ENCODE results near the gene GNB2. TPM values are rescaled to one million over a fixed set of nuclear protein-coding genes. Genes with fewer than 3 reads are reported as not detected.
A peak's percentile ranks its signal among the peaks of the same experiment; 100 is the strongest.

Gene GNB2
- polyA plus RNA-seq, 1 experiment, result 172 TPM

GRCh38 chr7:100627238-100627549 lies 46.3 kb upstream of the GNB2 start:
- TF ChIP-seq, protein P1, sequence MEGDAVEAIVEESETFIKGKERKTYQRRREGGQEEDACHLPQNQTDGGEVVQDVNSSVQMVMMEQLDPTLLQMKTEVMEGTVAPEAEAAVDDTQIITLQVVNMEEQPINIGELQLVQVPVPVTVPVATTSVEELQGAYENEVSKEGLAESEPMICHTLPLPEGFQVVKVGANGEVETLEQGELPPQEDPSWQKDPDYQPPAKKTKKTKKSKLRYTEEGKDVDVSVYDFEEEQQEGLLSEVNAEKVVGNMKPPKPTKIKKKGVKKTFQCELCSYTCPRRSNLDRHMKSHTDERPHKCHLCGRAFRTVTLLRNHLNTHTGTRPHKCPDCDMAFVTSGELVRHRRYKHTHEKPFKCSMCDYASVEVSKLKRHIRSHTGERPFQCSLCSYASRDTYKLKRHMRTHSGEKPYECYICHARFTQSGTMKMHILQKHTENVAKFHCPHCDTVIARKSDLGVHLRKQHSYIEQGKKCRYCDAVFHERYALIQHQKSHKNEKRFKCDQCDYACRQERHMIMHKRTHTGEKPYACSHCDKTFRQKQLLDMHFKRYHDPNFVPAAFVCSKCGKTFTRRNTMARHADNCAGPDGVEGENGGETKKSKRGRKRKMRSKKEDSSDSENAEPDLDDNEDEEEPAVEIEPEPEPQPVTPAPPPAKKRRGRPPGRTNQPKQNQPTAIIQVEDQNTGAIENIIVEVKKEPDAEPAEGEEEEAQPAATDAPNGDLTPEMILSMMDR (IDR thresholded peaks at IDR 0.05; ENCODE audit: insufficient read depth, low read depth, low read length), result no peak
- CTCF ChIA-PET, result interaction anchor here (1.1 kb wide), 1 partner anchor 65 kb away, joined by 4 read pairs; no protein-coding TSS in a partner anchor
- DNase-seq (ENCODE audit: low read depth), result no peak
- H3K27me3 ChIP-seq (ENCODE audit: control insufficient read depth, insufficient read depth, low read length), result no peaks in the 10 kb centered on the region
- no peak overlapping the region for H3K4me3 ChIP-seq (ENCODE audit: low read depth, low read length)
- POLR2A ChIA-PET, result interaction anchor here (1.0 kb wide), 1 partner anchor 15 kb away, joined by 3 read pairs; the partner anchor contains the start of gene MOSPD3
- no peaks in the 10 kb centered on the region for H3K36me3 ChIP-seq (ENCODE audit: control insufficient read depth, insufficient read depth, low read length)

DNA sequence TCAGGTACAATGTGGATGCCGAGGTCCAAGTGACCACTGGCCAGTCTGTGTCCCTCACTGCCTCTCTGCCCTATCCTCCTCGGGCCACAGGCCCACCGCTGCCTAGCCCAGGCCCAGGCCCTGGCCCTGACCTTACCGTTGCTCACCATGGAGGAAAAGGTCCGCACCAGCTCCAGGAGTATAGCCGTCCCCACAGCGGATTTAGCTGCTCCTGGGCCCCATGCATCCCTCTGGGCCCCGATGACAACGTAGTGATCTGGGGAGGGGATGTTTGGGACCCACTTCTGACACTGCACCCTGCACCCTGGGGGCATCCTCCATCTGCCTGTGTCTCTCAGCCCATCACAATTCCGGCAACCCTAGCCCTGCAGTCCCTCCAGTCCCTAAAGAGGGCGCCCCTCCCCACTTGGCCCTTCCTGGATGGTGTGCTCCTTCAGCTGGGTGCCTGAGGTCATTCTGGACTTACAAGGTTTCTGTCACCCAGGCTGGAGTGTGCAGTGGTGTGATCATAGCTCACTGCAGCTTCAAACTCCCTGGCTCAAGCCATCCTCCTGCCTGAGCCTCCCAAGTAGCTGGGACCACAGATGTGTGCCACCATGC lies 44.3 kb upstream of the GNB2 start:
- Histone ChIP-seq H3K27me3 (ENCODE audit: control insufficient read depth, insufficient read depth, low read length) (peaks cover 2% of the 10 kb centered on the region; the same call in 1 of the 2 replicates), H3K4me3 (ENCODE audit: low read depth, low read length) (no peak overlapping the region), H3K36me3 (ENCODE audit: control insufficient read depth, insufficient read depth, low read length) (no peaks in the 10 kb centered on the region)
- DNase-seq (ENCODE audit: low read depth), result no peak
- CTCF ChIA-PET, result interaction anchor here (0.6 to 1.2 kb wide), 2 partner anchors 12 to 277 kb away, joined by 3 to 4 read pairs; no protein-coding TSS in a partner anchor
- POLR2A ChIA-PET, result no interaction called here
- TF ChIP-seq, protein P1 (IDR thresholded peaks at IDR 0.05; ENCODE audit: insufficient read depth, low read depth, low read length), result peak; percentile 38

DNA sequence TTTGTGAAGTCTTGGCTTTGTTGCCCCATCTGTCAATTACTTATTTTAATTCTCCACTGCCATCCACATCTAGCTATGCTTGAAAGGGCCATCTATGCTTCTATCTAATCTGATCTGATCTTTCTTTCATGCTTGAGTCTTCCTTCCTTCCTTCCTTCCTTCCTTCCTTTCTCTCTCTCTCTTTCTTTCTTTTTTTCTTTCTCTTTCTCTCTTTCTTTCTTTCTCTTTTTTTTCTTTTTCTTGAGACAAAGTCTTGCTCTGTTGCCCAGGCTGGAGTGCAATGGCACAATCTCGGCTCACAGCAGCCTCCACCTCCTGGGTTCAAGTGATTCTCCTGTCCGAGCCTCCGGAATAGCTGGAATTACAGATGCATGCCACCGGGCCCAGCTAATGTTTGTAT lies 43.5 kb upstream of the GNB2 start:
- Histone ChIP-seq H3K36me3 (ENCODE audit: control insufficient read depth, insufficient read depth, low read length) (no peaks in the 10 kb centered on the region), H3K27me3 (ENCODE audit: control insufficient read depth, insufficient read depth, low read length) (peaks cover 2% of the 10 kb centered on the region; the same call in 1 of the 2 replicates), H3K4me3 (ENCODE audit: low read depth, low read length) (no peak overlapping the region)
- ChIA-PET POLR2A (no interaction called here), CTCF (interaction anchor here (0.6 to 1.2 kb wide), 3 partner anchors 19 to 62 kb away, joined by 3 to 4 read pairs (median 4); no protein-coding TSS in a partner anchor)
- no peak for DNase-seq (ENCODE audit: low read depth)
- TF ChIP-seq, protein P1 (IDR thresholded peaks at IDR 0.05; ENCODE audit: insufficient read depth, low read depth, low read length), result no peak

DNA sequence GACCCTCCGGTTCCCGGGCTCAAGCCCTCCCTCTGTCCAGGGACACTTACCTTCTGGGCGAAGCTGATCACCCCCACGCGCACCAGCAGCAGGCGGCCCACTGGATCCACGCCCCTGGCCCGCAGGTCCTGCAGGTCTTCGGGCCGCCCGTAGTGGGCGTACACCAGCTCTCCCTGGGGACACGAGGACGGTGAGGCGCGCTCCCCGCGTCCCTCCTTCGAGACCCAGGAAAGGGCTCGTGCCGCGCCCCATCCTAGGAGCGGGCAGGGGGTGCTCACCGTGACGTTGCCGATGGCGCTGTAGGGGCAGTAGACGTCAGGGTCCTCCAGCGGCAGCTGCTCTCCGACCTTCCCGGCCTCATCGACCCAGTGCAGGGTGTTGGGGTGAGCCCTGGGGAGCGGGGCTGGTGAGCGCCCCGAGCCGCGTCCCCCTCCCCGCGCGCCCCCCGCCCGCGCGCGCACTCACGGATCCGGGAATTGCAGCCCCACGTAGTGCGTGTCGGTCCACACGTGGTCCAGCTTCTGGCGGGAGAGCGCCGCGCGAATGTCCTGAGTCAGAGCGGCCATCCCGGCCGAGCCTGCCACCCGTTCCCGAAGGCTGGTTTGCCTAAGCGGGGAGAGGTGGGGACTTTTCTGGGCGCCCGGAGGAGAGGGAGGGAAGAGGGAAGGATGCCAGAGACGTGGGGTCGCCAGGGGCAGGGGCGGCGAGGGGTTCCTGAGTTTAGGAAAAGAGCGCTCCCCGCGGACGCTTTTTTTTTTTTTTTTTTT lies 40.4 kb upstream of the GNB2 start:
- Histone ChIP-seq H3K36me3 (ENCODE audit: control insufficient read depth, insufficient read depth, low read length) (no peaks in the 10 kb centered on the region), H3K27me3 (ENCODE audit: control insufficient read depth, insufficient read depth, low read length) (peaks cover 2% of the 10 kb centered on the region; the same call in 1 of the 2 replicates), H3K4me3 (ENCODE audit: low read depth, low read length) (peak overlapping the region; percentile 42)
- POLR2A ChIA-PET, result no interaction called here
- DNase-seq (ENCODE audit: low read depth), result no peak
- TF ChIP-seq, protein P1 (IDR thresholded peaks at IDR 0.05; ENCODE audit: insufficient read depth, low read depth, low read length), result peak; percentile 70
- CTCF ChIA-PET, result interaction anchor here (0.6 to 1.8 kb wide), 21 partner anchors 9 to 242 kb away, joined by 3 to 8 read pairs (median 4); partner anchors contain the start of genes ACTL6B, FBXO24, GNB2 and LRCH4

DNA sequence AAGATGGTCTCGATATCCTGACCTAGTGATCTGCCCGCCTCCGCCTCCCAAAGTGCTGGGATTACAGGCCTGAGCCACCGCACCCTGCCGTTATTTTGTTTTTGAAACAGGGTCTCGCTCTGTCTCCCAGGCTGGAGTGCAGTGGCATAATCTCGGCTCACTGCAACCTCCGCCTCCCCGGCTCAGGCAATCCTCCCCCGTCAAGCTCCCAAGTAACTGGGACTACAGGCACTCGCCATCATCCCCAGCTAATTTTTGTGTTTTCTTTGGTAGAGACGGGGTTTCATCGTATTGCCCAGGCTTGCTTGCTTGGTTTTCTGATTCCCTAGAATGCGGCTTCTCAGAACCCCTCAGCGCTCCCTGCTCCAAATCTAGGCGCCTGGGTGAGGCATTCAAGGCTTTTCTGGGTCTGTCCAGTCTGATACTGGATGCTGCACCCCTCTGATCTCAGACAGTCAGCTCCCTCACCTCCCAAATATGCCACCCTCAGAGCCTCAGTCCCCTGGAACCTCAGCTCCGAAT lies 33.5 kb upstream of the GNB2 start:
- no peaks in the 10 kb centered on the region for H3K36me3 ChIP-seq (ENCODE audit: control insufficient read depth, insufficient read depth, low read length)
- H3K27me3 ChIP-seq (ENCODE audit: control insufficient read depth, insufficient read depth, low read length), result peaks cover 4% of the 10 kb centered on the region
- no peak overlapping the region for H3K4me3 ChIP-seq (ENCODE audit: low read depth, low read length)
- ChIA-PET POLR2A (no interaction called here), CTCF (interaction anchor here (2.3 kb wide), 1 partner anchor 51 kb away, joined by 5 read pairs; no protein-coding TSS in a partner anchor)
- TF ChIP-seq, protein P1 (IDR thresholded peaks at IDR 0.05; ENCODE audit: insufficient read depth, low read depth, low read length), result no peak
- no peak for DNase-seq (ENCODE audit: low read depth)

All from BJ (cell line).